HEK293 (cell line): ENCODE measurements around the gene PRKAG2.

Experiments
- EGR2 ChIP-seq: fragments of 450-650 bp; formaldehyde crosslinking; IDR thresholded peaks from 2 replicates; pipeline ENCODE4 v1.5.1; 2016; ENCODE audit warnings: low read depth, missing biosample characterization, missing genetic modification characterization
- FEZF1 ChIP-seq: fragments of 450-650 bp; formaldehyde crosslinking; IDR thresholded peaks from 2 replicates; pipeline ENCODE4 v1.5.1; 2016; ENCODE audit warnings: missing biosample characterization, missing genetic modification characterization
- PRDM10 ChIP-seq: fragments of 450-650 bp; formaldehyde crosslinking; IDR thresholded peaks from 2 replicates; pipeline ENCODE4 v1.5.1; 2016; ENCODE audit warnings: missing biosample characterization, missing genetic modification characterization
- RBAK ChIP-seq: fragments of 450-650 bp; formaldehyde crosslinking; IDR thresholded peaks from 2 replicates; pipeline ENCODE4 v1.5.1; 2016; ENCODE audit warnings: missing biosample characterization, missing genetic modification characterization
- SP3 ChIP-seq: fragments of 450-650 bp; formaldehyde crosslinking; IDR thresholded peaks from 2 replicates; pipeline ENCODE4 v1.5.1; 2016; ENCODE audit warnings: missing biosample characterization, missing genetic modification characterization
- TRIM28 ChIP-seq: IDR thresholded peaks from 2 replicates; pipeline ENCODE4 v1.6.1; 2011; ENCODE audit warnings: low read length, control low read depth, borderline replicate concordance
- TSHZ1 ChIP-seq: fragments of 450-650 bp; formaldehyde crosslinking; IDR thresholded peaks from 2 replicates; pipeline ENCODE4 v1.5.1; 2016; ENCODE audit warnings: missing biosample characterization, missing genetic modification characterization, borderline replicate concordance
- ZBTB1 ChIP-seq: fragments of 450-650 bp; formaldehyde crosslinking; IDR thresholded peaks from 2 replicates; pipeline ENCODE4 v1.5.1; 2016; ENCODE audit warnings: missing biosample characterization, missing genetic modification characterization
- ZBTB20 ChIP-seq: fragments of 450-650 bp; formaldehyde crosslinking; IDR thresholded peaks from 2 replicates; pipeline ENCODE4 v1.5.1; 2016; ENCODE audit warnings: missing biosample characterization, missing genetic modification characterization
- ZBTB44 ChIP-seq: fragments of 450-650 bp; IDR thresholded peaks from 2 replicates; pipeline ENCODE4 v1.5.1; 2018; ENCODE audit warnings: missing biosample characterization, mild to moderate bottlenecking, missing genetic modification characterization
- ZNF146 ChIP-seq: fragments of 450-650 bp; formaldehyde crosslinking; IDR thresholded peaks from 2 replicates; pipeline ENCODE4 v1.5.1; 2016; ENCODE audit warnings: missing biosample characterization, missing genetic modification characterization
- ZNF19 ChIP-seq: fragments of 450-650 bp; formaldehyde crosslinking; IDR thresholded peaks from 2 replicates; pipeline ENCODE4; 2016; ENCODE audit warnings: missing biosample characterization, missing genetic modification characterization, low read depth
- ZNF2 ChIP-seq: fragments of 450-650 bp; formaldehyde crosslinking; IDR thresholded peaks from 2 replicates; pipeline ENCODE4 v1.5.1; 2016; ENCODE audit warnings: missing biosample characterization, missing genetic modification characterization
- ZNF280D ChIP-seq: fragments of 450-650 bp; formaldehyde crosslinking; IDR thresholded peaks from 2 replicates; pipeline ENCODE4 v1.5.1; 2016; ENCODE audit warnings: missing biosample characterization, missing genetic modification characterization
- ZNF354C ChIP-seq: fragments of 450-650 bp; formaldehyde crosslinking; IDR thresholded peaks from 2 replicates; pipeline ENCODE4 v1.5.1; 2016; ENCODE audit warnings: missing biosample characterization, missing genetic modification characterization, low read depth, borderline replicate concordance
- ZNF473 ChIP-seq: fragments of 450-650 bp; formaldehyde crosslinking; IDR thresholded peaks from 2 replicates; pipeline ENCODE4 v1.5.1; 2017; ENCODE audit warnings: missing biosample characterization, missing genetic modification characterization
- ZNF521 ChIP-seq: fragments of 450-650 bp; formaldehyde crosslinking; IDR thresholded peaks from 2 replicates; pipeline ENCODE4 v1.5.1; 2017; ENCODE audit warnings: missing biosample characterization, mild to moderate bottlenecking, missing genetic modification characterization
- ZNF549 ChIP-seq: fragments of 450-650 bp; IDR thresholded peaks from 2 replicates; pipeline ENCODE4 v1.5.1; 2018; ENCODE audit warnings: missing biosample characterization, missing genetic modification characterization, mild to moderate bottlenecking, inconsistent platforms, moderate library complexity
- ZNF580 ChIP-seq: fragments of 450-650 bp; formaldehyde crosslinking; IDR thresholded peaks from 2 replicates; pipeline ENCODE4 v1.5.1; 2016; ENCODE audit warnings: missing biosample characterization, missing genetic modification characterization
- ZNF623 ChIP-seq: fragments of 450-650 bp; formaldehyde crosslinking; IDR thresholded peaks from 2 replicates; pipeline ENCODE4 v1.5.1; 2016; ENCODE audit warnings: missing biosample characterization, missing genetic modification characterization
- ZNF629 ChIP-seq: fragments of 450-650 bp; formaldehyde crosslinking; IDR thresholded peaks from 2 replicates; pipeline ENCODE4 v1.5.1; 2017; ENCODE audit warnings: missing biosample characterization, missing genetic modification characterization
- ZNF677 ChIP-seq: fragments of 450-650 bp; IDR thresholded peaks from 2 replicates; pipeline ENCODE4 v1.5.0; 2018; ENCODE audit warnings: missing biosample characterization, mild to moderate bottlenecking, missing genetic modification characterization, moderate library complexity
- ZNF747 ChIP-seq: fragments of 450-650 bp; formaldehyde crosslinking; IDR thresholded peaks from 2 replicates; pipeline ENCODE4 v1.5.1; 2016; ENCODE audit warnings: missing biosample characterization, missing genetic modification characterization
- ZNF830 ChIP-seq: fragments of 450-650 bp; IDR thresholded peaks from 2 replicates; pipeline ENCODE4 v1.5.0; 2018; ENCODE audit warnings: missing biosample characterization, missing genetic modification characterization, low read depth, mild to moderate bottlenecking, moderate library complexity
- ZSCAN4 ChIP-seq: fragments of 450-650 bp; formaldehyde crosslinking; IDR thresholded peaks from 2 replicates; pipeline ENCODE4 v1.5.1; 2017; ENCODE audit warnings: missing biosample characterization, missing genetic modification characterization

PRKAG2 gene

GRCh38 chr7:151876899-151877777 is at the start of gene PRKAG2 (continued):
- TF ChIP-seq ZNF830 (tag by site-specific recombination): no peak
- no peak for TF ChIP-seq ZSCAN4 (tag by site-specific recombination)
- TF ChIP-seq ZNF747 (tag by site-specific recombination): no peak
- TF ChIP-seq ZNF354C (tag by site-specific recombination): no peak
- TF ChIP-seq TSHZ1: no peak
- no peak for TF ChIP-seq ZNF677 (tag by site-specific recombination)
- no peak for TF ChIP-seq FEZF1 (tag by site-specific recombination)
- no peak for TF ChIP-seq ZBTB20 (tag by site-specific recombination)
- no peak for TF ChIP-seq ZNF521 (tag by site-specific recombination)
- TF ChIP-seq ZNF580 (tag by site-specific recombination): no peak
- TF ChIP-seq ZNF549 (tag by site-specific recombination): no peak
- TF ChIP-seq PRDM10 (tag by site-specific recombination): no peak
- no peak for TF ChIP-seq ZNF146 (tag by site-specific recombination)
- TF ChIP-seq ZNF473 (tag by site-specific recombination): no peak
- peak; percentile 50 for TF ChIP-seq SP3 (tag by site-specific recombination)
- no peak for TF ChIP-seq ZNF19 (tag by site-specific recombination)
- no peak for TF ChIP-seq ZNF280D (tag by site-specific recombination)
- TF ChIP-seq ZBTB1: no peak
- no peak for TF ChIP-seq ZNF623 (tag by site-specific recombination)
- TF ChIP-seq ZNF2 (tag by site-specific recombination): 0 out of 2 replicates have a peak, but pooled peaks have one; percentile 14
- peak; percentile 91 for TF ChIP-seq EGR2
- no peak for TF ChIP-seq RBAK (tag by site-specific recombination)
- peak; percentile 35 for TF ChIP-seq ZBTB44
- no peak for TF ChIP-seq ZNF629 (tag by site-specific recombination)
- TF ChIP-seq TRIM28: no peak
